Measurements from ENCODE around the gene HOXB4. TPM values are rescaled to one million over a fixed set of nuclear protein-coding genes. Genes with fewer than 3 reads are reported as not detected.
A peak's percentile ranks its signal among the peaks of the same experiment; 100 is the strongest.

Gene HOXB4
- total RNA-seq, 1 experiment from 2014 or later = 2.0 TPM

- peak overlapping the region; percentile 63 for H3K27ac ChIP-seq
- TF ChIP-seq EZH2 (IDR thresholded peaks at IDR 0.05; ENCODE audit: low read depth) = no peak
- peak; percentile 44 for TF ChIP-seq CTCF (conservative IDR thresholded peaks at IDR 0.05)
- H3K79me2 ChIP-seq (ENCODE audit: low read depth) = peaks cover 63% of the 10 kb centered on the region
- peaks cover 22% of the 10 kb centered on the region for H3F3A ChIP-seq (ENCODE audit: insufficient read depth, low read depth)
- H3K4me1 ChIP-seq (replicated peaks; ENCODE audit: insufficient read depth) = peaks cover 26% of the 10 kb centered on the region
- intact Hi-C loops (cut with micrococcal nuclease; ENCODE audit: unreplicated experiment) = no loop called here
- peak; percentile 66 to 68 for DNase-seq
- CTCF ChIA-PET = interaction anchor here (0.6 to 0.8 kb wide), 5 partner anchors 9 to 303 kb away, joined by 3 to 12 read pairs (median 4); no protein-coding TSS in a partner anchor
- H3K27me3 ChIP-seq (ENCODE audit: insufficient read depth, low read depth) = no peaks in the 10 kb centered on the region
- POLR2A ChIA-PET (ENCODE audit: unreplicated experiment) = interaction anchor here (0.9 kb wide), 1 partner anchor 21 kb away, joined by 3 read pairs; no protein-coding TSS in a partner anchor
- no peaks in the 10 kb centered on the region for H3K9me3 ChIP-seq (ENCODE audit: insufficient read depth, low read depth)
- no peaks in the 10 kb centered on the region for H3K36me3 ChIP-seq (ENCODE audit: low read depth)
- no peaks in the 10 kb centered on the region for H3K9me2 ChIP-seq (ENCODE audit: insufficient read depth)
- peak overlapping the region; percentile 80 for H2AFZ ChIP-seq
- peak overlapping the region; percentile 93 for H3K4me2 ChIP-seq
- no TSS peak for BruUV-seq (replicated peaks)
- peak overlapping the region; percentile 74 for H3K4me3 ChIP-seq
- peaks cover 32% of the 10 kb centered on the region for H4K20me1 ChIP-seq (ENCODE audit: insufficient read depth)
Measured at GRCh38 chr17:48603959-48604769, 26.0 kb upstream of the HOXB4 start.

GRCh38 chr17:48601539-48602425 lies 23.6 kb upstream of the HOXB4 start:
- CTCF ChIA-PET = interaction anchor here (0.6 to 0.7 kb wide), 2 partner anchors 114 to 594 kb away, joined by 4 read pairs; no protein-coding TSS in a partner anchor

More at GRCh38 chr17:48601539-48602425, 23.6 kb upstream of the HOXB4 start:
- Histone ChIP-seq H3K9me3 (ENCODE audit: insufficient read depth, low read depth) (no peaks in the 10 kb centered on the region), H2AFZ (0 out of 2 replicates have a peak overlapping the region, but pooled peaks have one; percentile 57), H3K4me2 (peak overlapping the region; percentile 93), H3K27ac (no peak overlapping the region), H3K4me3 (peak overlapping the region; percentile 74; the same call in 1 of the 2 replicates), H3F3A (ENCODE audit: insufficient read depth, low read depth) (peaks cover 22% of the 10 kb centered on the region; the same call in 1 of the 2 replicates), H3K79me2 (ENCODE audit: low read depth) (peaks cover 78% of the 10 kb centered on the region), H3K27me3 (ENCODE audit: insufficient read depth, low read depth) (no peaks in the 10 kb centered on the region), H4K20me1 (ENCODE audit: insufficient read depth) (peaks cover 41% of the 10 kb centered on the region), H3K9me2 (ENCODE audit: insufficient read depth) (no peaks in the 10 kb centered on the region), H3K36me3 (ENCODE audit: low read depth) (no peaks in the 10 kb centered on the region), H3K4me1 (replicated peaks; ENCODE audit: insufficient read depth) (peaks cover 19% of the 10 kb centered on the region)
- no peak for DNase-seq
- POLR2A ChIA-PET (ENCODE audit: unreplicated experiment) = interaction anchor here (0.5 to 0.7 kb wide), 2 partner anchors 17 to 109 kb away, joined by 3 to 19 read pairs; no protein-coding TSS in a partner anchor
- no peak for TF ChIP-seq CTCF (conservative IDR thresholded peaks at IDR 0.05)
- no peak for TF ChIP-seq EZH2 (IDR thresholded peaks at IDR 0.05; ENCODE audit: low read depth)
- intact Hi-C loops (cut with micrococcal nuclease; ENCODE audit: unreplicated experiment) = no loop called here
- no TSS peak for BruUV-seq (replicated peaks)

Data from PC-9 (cell line).